SK-N-SH (cell line): ENCODE results near the gene C17orf75.
"Not testable (repeated sequence)": the region's sequence is repeated elsewhere in the genome, so short reads cannot be mapped to it uniquely, and the experiment has no call there.

Experiments
- CTCF ChIP-seq: fragments of 200-600 bp; sonication (generic); IDR thresholded peaks from 2 replicates; pipeline ENCODE4 v1.6.1; 2017; ENCODE audit warnings: antibody characterized with exemption, mild to moderate bottlenecking, moderate library complexity
- ELF1 ChIP-seq: IDR thresholded peaks from 2 replicates; pipeline ENCODE4 v1.4.0; 2012
- FOXJ3 ChIP-seq: sonication (generic); formaldehyde crosslinking; IDR thresholded peaks from 2 replicates; pipeline ENCODE4 v1.5.1; 2020; ENCODE audit warnings: mild to moderate bottlenecking, missing genetic modification reagents
- FOXM1 ChIP-seq: IDR thresholded peaks from 2 replicates; pipeline ENCODE4 v1.4.0; 2012; ENCODE audit warnings: low read depth, mild to moderate bottlenecking
- GABPA ChIP-seq: IDR thresholded peaks from 2 replicates; pipeline ENCODE4 v1.4.0; 2012; ENCODE audit warnings: low read depth, mild to moderate bottlenecking
- SIN3A ChIP-seq: IDR thresholded peaks from 2 replicates; pipeline ENCODE4 v1.6.1; 2012; ENCODE audit warnings: low read depth, mild to moderate bottlenecking, low read length, moderate library complexity, borderline replicate concordance
- SMC3 ChIP-seq: IDR thresholded peaks from 2 replicates; pipeline ENCODE4 v1.6.1; 2012; ENCODE audit warnings: low read depth, low read length, improper control_type of control experiment
- TAF1 ChIP-seq: IDR thresholded peaks from 2 replicates; pipeline ENCODE4 v1.6.1; 2012; ENCODE audit warnings: low read depth, mild to moderate bottlenecking, low read length, moderate library complexity, borderline replicate concordance
- TCF12 ChIP-seq: IDR thresholded peaks from 2 replicates; pipeline ENCODE4 v1.4.0; 2012

- TF ChIP-seq FOXJ3 (CRISPR knock-in tag); TAF1; CTCF; SIN3A; FOXM1; GABPA; SMC3; ELF1; TCF12: not testable (repeated sequence)
Measured at GRCh38 chr17:32320080-32320479, 21.9 kb downstream of the C17orf75 start.
